Suprapubic skin (tissue), 4 donors: ENCODE data around the gene PSME3IP1. TPM values are rescaled to one million over a fixed set of nuclear protein-coding genes. Genes with fewer than 3 reads are reported as not detected.
A peak's percentile ranks its signal among the peaks of the same experiment; 100 is the strongest.

Source experiments
- DNase-seq, 2 donors: peaks; one replicate each; pipeline ENCODE4 v3.0.0-alpha.2; 2019; ENCODE audit warnings: low spot score in 2 of 2
- H3K27ac ChIP-seq: fragments of 200-600 bp; sonication (generic); one replicate; pipeline ENCODE4 v1.5.1; 2019
- H3K27me3 ChIP-seq: fragments of 200-600 bp; sonication (generic); one replicate; pipeline ENCODE4 v1.5.1; 2019
- H3K36me3 ChIP-seq: fragments of 200-600 bp; sonication (generic); one replicate; pipeline ENCODE4 v1.5.1; 2019
- H3K4me1 ChIP-seq: fragments of 200-600 bp; sonication (generic); one replicate; pipeline ENCODE4 v1.5.1; 2019
- H3K4me3 ChIP-seq: fragments of 200-600 bp; sonication (generic); one replicate; pipeline ENCODE4 v1.5.1; 2019; ENCODE audit warnings: mild to moderate bottlenecking
- H3K9me3 ChIP-seq: fragments of 200-600 bp; sonication (generic); one replicate; pipeline ENCODE4 v1.5.1; 2019
- EP300 ChIP-seq: sonication (generic); formaldehyde crosslinking; IDR thresholded peaks from one replicate; pipeline ENCODE4 v1.6.1; 2017; ENCODE audit warnings: antibody characterized with exemption
- POLR2A ChIP-seq, 2 donors: fragments of 450-650 bp; IDR thresholded peaks; one replicate each; pipeline ENCODE4 v1.6.1; 2017; ENCODE audit warnings: antibody characterized with exemption in 2 of 2, mild to moderate bottlenecking in 2 of 2, moderate library complexity in 2 of 2
- POLR2AphosphoS5 ChIP-seq, 3 donors: sonication (generic); formaldehyde crosslinking; IDR thresholded peaks; one replicate each; pipeline ENCODE4 v1.6.1; 2017; ENCODE audit warnings: antibody characterized with exemption in 3 of 3
- WGBS: methylation state at CpG from one replicate; pipeline ENCODE4 v1.1.5; 2018; 5-methylcytosine and 5-hydroxymethylcytosine counted together
- total RNA-seq, 4 donors: library from RNA; depleted of rRNA; stranded (reverse); fragments of >200 nt; gene quantifications; one replicate each; pipeline ENCODE4 v1.1.0, GENCODE V29; 2016
- TF ChIP-seq, protein P1 (sequence below), 2 donors: fragments of 200-600 bp in 1 of 2; fragments of 450-650 bp in 1 of 2; sonication (generic) in 1 of 2; IDR thresholded peaks; one replicate each; pipeline ENCODE4 v1.5.1; 2016 to 2019; ENCODE audit warnings: antibody characterized with exemption in 2 of 2, mild to moderate bottlenecking in 1 of 2, moderate library complexity in 1 of 2

PSME3IP1 gene
- total RNA-seq, 4 donors from 2014 or later, result 47.1 to 109 (median 60.3) TPM

DNA sequence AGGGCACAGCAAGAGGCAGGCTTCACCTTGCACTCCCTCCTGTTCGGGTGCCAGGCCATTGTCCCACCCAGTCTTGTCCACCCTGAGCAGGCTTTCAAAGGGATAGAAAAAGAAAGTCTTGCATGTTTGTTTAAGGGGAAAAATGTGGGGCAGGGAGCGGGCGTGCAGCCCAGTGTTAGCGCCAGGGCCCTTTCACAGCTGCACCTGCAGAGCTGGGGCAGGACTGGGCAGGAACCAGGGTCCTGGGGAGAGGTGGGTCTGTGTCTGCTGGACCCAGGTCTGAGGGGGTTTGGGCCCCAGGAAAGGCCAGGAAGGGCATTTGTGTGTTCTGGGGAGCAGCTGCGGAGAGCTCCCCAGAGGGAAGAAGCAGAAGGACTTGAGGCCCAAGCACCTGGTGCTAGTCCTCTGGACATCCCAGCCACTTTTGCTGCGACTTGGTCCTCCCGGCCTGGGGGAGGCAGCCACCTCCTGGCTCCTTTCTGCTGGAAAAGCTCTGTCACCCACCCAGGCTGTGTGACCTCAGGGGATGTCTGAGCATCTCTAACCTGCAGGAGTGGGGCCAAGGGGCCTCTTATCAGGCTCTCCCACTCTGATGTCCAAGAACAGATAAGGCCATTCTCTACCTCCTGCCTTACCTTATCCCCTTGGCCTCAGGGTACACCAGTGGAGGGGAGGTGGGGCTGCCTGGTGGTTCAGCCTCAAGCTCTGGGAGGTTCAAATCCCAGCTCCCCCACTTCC, 44.7 kb downstream of the PSME3IP1 start:
- peak in 1 of 2 donors; percentile 50 for DNase-seq
- Histone ChIP-seq H3K27me3 (no peaks in the 10 kb centered on the region), H3K36me3 (no peaks in the 10 kb centered on the region), H3K9me3 (no peaks in the 10 kb centered on the region), H3K4me3 (no peak overlapping the region), H3K4me1 (peaks cover 40% of the 10 kb centered on the region), H3K27ac (no peak overlapping the region)
- no peak for TF ChIP-seq POLR2A (IDR thresholded peaks at IDR 0.05)
- TF ChIP-seq, protein P1, sequence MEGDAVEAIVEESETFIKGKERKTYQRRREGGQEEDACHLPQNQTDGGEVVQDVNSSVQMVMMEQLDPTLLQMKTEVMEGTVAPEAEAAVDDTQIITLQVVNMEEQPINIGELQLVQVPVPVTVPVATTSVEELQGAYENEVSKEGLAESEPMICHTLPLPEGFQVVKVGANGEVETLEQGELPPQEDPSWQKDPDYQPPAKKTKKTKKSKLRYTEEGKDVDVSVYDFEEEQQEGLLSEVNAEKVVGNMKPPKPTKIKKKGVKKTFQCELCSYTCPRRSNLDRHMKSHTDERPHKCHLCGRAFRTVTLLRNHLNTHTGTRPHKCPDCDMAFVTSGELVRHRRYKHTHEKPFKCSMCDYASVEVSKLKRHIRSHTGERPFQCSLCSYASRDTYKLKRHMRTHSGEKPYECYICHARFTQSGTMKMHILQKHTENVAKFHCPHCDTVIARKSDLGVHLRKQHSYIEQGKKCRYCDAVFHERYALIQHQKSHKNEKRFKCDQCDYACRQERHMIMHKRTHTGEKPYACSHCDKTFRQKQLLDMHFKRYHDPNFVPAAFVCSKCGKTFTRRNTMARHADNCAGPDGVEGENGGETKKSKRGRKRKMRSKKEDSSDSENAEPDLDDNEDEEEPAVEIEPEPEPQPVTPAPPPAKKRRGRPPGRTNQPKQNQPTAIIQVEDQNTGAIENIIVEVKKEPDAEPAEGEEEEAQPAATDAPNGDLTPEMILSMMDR (IDR thresholded peaks at IDR 0.05), result no peak
- TF ChIP-seq EP300, result no peak
- TF ChIP-seq POLR2AphosphoS5 (IDR thresholded peaks at IDR 0.05), result no peak
- WGBS, result 93% methylated on average over 7 of the region's 7 CpGs

DNA sequence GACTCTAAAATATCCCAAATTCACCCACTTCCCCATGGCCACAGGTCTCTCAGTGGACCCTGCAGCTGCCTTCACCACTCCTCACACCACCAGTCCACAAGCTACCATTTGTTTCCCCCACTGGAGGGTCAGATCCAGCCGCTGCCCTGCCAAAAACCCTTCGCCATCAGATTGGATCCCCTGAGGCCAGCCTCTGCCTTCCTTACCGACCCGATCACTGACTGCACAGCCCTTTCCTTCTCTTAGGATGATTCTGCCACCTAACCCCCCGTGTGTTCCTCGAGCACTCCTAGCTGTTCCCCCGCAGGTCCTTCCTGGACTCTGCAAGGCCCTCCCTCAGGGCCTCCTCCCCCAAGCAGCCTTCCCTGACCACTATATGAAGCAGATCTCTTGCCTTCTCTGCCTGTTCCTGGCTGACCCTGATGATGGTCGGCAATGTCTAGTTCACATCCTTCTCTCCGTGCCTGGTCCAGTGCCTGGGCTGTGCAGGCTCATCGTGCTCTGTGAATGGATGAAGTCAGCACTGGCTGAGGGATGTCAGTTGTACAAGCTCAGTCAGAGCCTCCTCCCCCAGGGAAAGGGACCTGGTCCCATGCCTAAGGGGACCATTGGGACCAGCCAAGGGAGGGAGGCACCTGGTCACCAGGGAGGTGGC, 47.4 kb downstream of the PSME3IP1 start:
- H3K27me3 ChIP-seq, result no peaks in the 10 kb centered on the region
- no peak overlapping the region for H3K27ac ChIP-seq
- H3K9me3 ChIP-seq, result no peaks in the 10 kb centered on the region
- H3K36me3 ChIP-seq, result no peaks in the 10 kb centered on the region
- TF ChIP-seq, protein P1 (IDR thresholded peaks at IDR 0.05), result no peak
- no peak for TF ChIP-seq POLR2AphosphoS5 (IDR thresholded peaks at IDR 0.05)
- no peak for TF ChIP-seq POLR2A (IDR thresholded peaks at IDR 0.05)
- no peak for TF ChIP-seq EP300
- DNase-seq, result peak in 1 of 2 donors; percentile 54
- no peak overlapping the region for H3K4me3 ChIP-seq
- WGBS, result 85% methylated on average over 10 of the region's 10 CpGs
- H3K4me1 ChIP-seq, result peaks cover 38% of the 10 kb centered on the region

DNA sequence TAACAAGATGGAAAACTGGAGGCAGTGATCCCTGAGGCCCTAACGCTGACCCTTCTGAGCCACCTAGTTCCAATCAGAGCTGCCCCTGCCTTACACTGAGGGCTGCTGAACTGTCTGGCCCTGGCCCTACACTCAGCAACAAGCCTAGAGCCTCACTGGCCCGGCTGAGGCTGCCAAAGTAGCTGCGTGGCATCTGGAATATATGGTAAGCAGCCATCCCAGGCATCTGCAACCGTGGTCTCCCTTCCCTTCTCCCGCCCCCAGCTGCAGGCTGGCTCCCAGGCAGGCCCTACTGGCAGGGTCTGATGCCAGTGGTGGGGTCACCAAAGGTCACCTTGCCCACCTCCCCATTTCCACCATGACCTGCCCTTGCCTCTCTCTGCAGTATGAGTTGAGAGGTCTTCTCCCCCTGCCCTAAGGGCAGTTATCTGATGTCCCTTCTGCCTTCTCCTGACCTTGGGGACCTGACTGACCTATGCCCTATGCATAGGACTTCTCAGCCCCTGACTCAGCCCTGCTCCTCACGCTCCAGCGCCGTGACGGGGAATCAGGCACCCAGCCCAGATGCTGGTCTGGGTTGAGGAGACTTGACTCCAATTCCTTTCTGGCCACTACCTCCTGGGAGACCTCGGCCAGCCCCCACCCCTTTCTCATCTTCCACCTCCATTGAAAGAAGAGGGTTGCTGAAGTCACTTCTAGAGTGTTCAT, 48.1 kb downstream of the PSME3IP1 start:
- no peak for TF ChIP-seq EP300
- TF ChIP-seq POLR2A (IDR thresholded peaks at IDR 0.05), result no peak
- TF ChIP-seq POLR2AphosphoS5 (IDR thresholded peaks at IDR 0.05), result no peak
- TF ChIP-seq, protein P1 (IDR thresholded peaks at IDR 0.05), result no peak
- Histone ChIP-seq H3K4me1 (peaks cover 34% of the 10 kb centered on the region), H3K36me3 (no peaks in the 10 kb centered on the region), H3K27ac (no peak overlapping the region), H3K27me3 (no peaks in the 10 kb centered on the region), H3K9me3 (no peaks in the 10 kb centered on the region), H3K4me3 (no peak overlapping the region)
- no peak for DNase-seq
- 78% methylated on average over 7 of the region's 10 CpGs for WGBS

DNA sequence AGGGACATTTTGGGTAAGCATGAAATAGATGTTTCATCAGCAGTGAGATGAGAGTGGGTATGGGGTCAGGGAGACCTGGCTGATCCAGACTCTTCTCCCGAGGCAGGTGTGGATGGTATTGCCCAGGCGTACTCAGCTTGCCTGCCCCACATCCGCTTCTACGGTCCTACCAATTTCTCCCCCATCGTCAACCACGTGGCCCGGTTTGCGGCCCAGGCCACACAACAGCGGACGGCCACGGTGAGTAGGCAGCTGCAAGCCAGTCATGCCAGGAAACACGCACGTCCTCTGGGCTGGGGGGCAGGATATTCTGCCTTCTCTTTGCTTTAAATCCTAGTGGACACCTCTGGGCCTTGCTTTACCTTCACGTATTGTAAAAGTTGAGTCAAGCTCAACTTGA, 48.8 kb downstream of the PSME3IP1 start:
- Histone ChIP-seq H3K27me3 (no peaks in the 10 kb centered on the region), H3K36me3 (no peaks in the 10 kb centered on the region), H3K4me1 (peaks cover 28% of the 10 kb centered on the region), H3K27ac (no peak overlapping the region), H3K9me3 (no peaks in the 10 kb centered on the region), H3K4me3 (no peak overlapping the region)
- 84% methylated on average over 14 of the region's 14 CpGs for WGBS
- TF ChIP-seq EP300 (no peak), POLR2A (IDR thresholded peaks at IDR 0.05) (no peak), POLR2AphosphoS5 (IDR thresholded peaks at IDR 0.05) (no peak)
- TF ChIP-seq, protein P1 (IDR thresholded peaks at IDR 0.05), result no peak
- no peak for DNase-seq

DNA sequence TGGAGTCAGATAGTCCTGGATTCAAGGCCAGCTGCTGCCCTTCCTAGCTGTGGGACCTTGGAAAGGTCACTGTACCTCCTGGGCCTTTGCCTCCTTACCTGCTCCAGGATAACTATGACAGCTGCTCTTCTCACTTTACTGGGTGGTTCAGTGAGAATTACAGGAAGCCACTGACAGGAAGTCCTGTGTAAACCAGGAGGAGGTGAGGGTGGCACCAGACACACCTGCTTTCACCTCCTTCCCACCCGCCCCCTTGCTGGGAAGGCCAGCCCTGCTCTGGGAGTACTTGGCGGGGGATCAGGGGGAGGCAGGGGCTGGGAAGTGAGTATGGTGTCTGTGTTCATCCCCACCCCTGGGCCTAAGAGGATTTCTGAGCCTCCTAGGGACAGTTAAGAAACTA, 50.9 kb downstream of the PSME3IP1 start:
- Histone ChIP-seq H3K27me3 (no peaks in the 10 kb centered on the region), H3K36me3 (no peaks in the 10 kb centered on the region), H3K4me1 (peaks cover 9% of the 10 kb centered on the region), H3K9me3 (no peaks in the 10 kb centered on the region), H3K27ac (no peak overlapping the region), H3K4me3 (no peak overlapping the region)
- 70% methylated on average over 2 of the region's 2 CpGs for WGBS
- no peak for TF ChIP-seq EP300
- TF ChIP-seq POLR2A (IDR thresholded peaks at IDR 0.05), result no peak
- TF ChIP-seq, protein P1 (IDR thresholded peaks at IDR 0.05), result no peak
- no peak for TF ChIP-seq POLR2AphosphoS5 (IDR thresholded peaks at IDR 0.05)
- no peak for DNase-seq
